ENCODE results near the gene SLC39A10.
"Not testable (repeated sequence)": the region's sequence is repeated elsewhere in the genome, so short reads cannot be mapped to it uniquely, and the experiment has no call there.

Gene SLC39A10

DNA sequence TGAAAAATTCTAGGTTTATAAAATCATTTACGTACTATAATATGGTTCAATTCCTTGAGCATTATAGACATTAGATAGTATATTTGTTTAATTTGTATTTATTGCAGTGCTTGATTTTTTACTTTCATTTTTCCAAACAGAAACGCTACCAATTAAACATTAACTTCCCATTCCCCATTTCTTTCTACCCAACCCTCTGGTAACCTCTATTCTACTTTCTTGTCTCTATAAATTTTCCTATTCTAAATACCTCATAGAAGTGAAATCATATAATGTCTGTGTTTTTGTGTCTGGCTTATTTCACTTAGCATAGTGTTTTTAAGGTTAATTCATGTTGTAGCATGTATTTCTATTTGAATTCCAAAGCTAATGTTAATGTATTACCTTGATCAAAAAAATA lies 11.6 kb upstream of the SLC39A10 start:
- DNase-seq: no peak

DNA sequence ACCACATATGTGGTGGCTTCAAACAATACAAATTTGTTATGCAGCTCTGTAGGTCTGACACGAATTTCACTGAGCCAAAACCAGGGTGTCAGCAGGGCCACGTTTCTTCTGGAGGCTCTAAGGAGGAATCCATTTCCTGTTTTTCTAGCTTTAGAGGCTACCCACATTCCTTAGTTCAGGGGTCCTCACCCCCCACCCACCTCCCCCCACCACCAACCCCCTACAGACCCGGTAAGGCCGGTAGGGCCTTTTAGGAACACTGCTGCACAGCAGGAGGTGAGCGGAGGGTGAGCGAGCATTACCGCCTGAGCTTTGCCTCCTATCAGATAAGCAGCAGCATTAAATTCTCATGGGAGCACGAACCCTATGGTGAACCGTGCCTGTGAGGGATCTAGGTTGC lies 10.6 kb upstream of the SLC39A10 start:
- no peak for DNase-seq

DNA sequence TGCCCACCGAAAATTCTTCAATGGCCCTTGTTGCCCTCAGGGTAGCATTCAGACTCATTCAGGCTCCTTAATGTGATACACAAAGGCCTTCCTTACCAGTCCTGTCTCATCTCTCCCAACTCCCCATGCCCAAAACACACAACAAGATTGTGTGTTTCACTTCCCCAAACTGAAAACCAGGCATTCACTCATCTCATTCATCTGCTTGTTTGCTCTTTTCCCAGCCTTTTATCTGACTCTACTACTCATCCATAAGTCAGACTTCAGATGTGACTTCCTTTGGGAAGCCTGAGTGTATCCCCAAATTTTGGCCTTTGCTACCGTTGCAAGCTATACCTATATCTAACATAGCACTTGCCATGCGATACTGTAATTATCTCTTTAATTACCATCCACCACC lies 9.7 kb upstream of the SLC39A10 start:
- no peak for DNase-seq

DNA sequence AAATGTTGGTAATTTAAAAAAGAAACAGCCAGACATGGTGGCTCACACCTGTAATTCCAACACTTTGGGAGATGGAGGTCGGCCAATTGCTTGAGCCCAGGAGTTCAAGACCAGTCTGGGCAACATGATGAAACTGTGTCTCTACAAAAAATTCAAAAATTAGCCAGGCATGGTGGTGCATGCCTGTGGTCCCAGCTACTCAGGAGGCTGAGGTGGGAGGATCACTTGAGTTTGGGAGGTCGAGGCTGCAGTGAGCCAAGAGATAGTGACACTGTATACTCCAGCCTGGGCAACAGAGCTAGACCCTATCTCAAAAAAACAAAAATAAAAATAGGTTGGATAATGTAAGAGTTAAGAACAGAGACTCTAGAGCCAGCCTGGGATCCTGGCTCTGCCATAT lies 8.7 kb upstream of the SLC39A10 start:
- DNase-seq: not testable (repeated sequence)

DNA sequence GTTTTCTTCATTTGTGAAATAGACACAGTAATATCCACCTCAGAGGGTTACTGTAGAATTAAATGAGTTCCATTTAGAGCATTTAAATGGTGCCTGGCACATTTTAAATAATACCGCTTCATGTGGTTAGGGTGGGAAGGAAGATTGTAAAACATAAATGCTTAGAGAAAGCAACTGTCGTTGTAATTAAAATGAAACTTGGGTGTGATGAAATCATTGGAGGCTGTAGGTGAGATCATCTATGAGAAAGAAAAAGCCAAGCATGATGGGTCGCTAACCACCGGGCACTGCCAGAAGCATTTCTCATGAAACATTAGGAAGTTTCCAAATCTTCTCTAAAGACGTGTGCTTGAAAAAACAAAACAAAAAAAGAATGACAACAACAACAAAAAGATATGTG lies 8.2 kb upstream of the SLC39A10 start:
- DNase-seq: no peak

DNA sequence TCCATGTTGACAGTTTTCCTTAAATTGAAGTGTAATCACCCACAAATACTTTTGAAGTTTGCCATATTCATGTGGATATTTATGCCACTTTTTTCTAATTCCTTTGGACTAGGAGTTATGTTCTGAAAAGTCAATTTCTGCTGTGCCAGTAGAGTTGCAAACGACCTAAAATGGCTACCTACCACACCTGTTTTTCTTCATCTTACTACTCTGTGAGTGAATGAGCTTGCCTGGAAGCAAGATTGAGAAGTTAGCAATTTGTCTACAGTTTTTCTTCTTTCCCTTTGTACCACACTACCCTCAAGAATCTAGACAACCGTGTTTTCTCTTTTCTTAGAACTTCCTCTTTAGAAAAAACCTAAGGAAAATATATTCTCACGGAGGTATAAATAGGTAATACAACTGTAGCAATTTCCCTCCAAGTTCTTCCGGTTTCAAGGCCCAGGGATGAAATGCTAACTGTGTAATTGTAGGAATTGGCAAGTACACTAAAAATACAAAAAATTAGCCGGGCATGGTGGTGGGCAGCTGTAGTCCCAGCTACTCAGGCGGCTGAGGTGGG lies 7.3 kb upstream of the SLC39A10 start:
- no peak for DNase-seq

DNA sequence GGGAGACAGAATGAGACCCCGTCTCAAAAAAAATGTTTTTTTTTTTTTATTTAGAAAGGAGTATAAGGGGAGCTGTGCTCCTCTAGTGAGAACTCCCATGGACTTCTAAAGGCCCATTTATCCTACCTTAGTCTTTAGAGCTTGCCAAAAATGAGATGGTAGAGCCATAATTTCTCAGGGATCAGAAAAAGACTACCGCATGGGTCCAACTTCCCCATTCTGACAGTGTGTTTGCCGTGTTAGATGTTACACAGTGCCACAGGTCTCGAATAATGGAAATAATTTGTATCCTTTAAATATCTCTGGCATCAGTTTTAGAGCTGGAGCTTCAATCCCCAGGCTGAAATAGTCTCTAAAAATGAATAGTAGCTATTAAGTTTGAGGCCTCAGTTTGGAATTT lies 6.0 kb upstream of the SLC39A10 start:
- no peak for DNase-seq

DNA sequence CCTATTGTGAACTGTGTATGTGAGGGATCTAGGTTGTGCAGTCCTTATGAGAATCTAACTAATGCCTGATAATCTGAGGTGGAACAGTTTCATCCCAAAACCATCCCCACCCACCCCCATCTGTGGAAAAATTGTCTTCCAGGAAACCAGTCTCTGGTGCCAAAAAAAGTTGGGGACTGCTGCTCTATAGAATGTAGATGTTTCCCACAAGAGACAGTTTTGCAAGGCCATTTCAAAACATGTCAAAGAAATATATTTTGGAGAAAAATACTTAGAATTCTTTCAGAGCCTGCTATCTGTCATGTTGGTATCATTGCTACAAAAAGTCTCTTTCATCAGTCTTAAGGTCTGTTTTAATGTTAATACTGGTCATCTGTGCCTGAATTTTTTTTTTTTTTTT lies 4.1 kb upstream of the SLC39A10 start:
- no peak for DNase-seq

DNA sequence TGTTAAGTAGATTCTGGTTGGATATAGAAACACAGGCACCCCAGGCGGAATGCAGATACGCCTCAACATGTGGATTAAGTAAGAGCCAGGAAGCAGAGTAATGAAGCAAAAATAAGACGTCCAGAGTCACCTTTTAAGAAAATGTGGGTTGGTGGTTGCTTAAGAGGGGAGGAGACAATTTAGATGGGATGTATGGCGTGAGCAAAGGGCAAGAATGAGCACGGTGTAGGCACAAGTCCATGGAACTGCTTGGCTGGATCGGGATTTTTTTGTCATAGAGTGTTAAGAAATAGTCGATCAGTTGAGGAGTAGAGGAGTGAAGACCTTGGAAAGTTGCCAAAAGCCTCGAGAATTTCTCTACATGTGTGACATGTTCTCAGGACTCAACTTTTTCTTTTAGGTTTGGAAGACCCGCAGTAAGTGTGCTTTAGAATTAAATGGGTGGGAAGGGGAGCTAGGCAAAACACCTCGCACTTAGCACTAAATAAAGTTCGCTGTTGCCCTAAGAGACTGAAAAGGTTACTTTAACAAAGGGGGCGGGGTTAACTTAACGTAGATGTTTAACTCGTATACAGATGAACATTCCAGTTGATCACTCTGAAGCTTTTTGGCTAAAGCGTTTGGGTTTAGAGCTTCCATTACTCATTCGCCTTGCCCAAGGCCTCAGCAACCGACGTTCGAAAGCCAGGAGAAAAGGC lies 716 bp upstream of the SLC39A10 start:
- no peak for DNase-seq

DNA sequence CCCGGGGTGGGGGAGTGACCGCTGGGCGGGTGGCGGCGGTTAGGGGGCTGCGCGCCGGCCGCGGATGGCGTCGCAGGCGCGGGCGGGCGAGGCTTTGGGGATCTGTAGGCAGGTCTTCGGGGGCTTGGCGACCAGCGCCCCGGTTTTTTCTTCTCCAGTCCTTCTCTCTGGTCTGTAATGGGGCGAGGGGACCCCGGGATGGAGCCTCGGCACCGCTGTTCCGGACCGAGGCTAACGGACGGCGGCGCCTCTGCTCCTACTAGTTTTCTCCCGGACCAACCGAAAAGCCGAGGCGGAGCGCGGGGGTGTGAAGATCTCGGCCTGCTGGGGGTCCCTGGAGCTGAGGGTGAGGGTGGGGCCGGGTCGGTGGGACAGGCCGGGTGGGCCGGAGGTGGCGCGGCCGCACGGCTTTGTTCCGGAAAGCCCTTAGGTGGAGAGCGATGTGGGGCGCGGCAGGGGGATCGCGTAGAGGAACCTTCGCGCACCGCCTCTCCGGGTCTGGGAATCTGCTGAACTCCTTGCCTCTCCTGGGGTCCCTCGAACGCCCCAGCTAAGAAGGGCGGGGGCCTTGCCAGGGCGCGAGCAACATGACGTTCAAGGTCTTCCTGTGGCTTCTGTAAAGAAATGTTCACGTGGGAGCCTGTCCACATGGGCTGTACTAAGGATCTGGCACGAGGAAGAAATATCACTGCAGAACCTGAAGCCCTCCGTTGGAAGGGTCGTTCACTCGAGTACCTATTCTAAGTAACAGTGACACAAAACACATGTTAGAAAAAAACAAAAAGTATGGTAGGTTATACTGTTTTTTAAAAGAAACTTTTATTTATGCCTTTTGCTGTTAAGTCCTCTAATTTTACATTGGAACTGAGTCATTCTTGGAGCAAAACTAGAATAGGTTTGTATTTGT lies 861 bp downstream of the SLC39A10 start:
- peak; percentile 86 for DNase-seq

DNA sequence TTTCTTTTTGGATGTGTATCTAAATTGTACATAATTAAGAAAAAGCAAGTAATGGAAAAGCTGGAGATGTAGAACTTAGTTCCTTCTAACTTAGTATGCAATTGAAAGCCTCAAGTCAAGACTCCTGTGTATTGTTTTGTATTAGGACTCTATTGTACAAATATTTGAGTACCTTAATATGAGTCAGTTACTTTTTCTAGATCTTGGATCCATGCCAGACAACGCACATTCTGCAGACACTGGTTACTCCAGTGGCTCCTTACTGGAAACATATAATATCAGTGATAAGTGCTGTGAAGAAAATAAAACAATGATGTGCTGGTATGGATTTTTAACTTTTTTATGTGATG lies 1.5 kb downstream of the SLC39A10 start:
- DNase-seq: no peak

DNA sequence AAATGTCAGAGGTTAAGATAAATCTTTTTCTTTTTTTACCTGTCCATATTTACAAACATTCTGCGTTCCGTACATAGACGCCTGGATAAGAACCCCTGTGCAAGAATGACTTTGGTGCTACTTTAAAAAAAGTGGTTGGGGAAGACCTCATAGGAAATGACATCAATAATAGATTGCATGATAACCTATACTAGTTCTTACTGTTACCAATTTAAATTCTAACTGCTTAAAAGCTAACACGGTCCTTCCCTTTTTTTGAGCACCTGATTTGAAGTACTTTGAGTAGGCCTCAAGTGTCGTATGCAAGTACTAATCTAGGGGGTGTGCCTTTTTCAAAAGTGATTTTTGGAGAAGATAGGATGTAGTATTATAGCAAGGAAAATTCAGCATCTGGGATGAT lies 2.1 kb downstream of the SLC39A10 start:
- no peak for DNase-seq

DNA sequence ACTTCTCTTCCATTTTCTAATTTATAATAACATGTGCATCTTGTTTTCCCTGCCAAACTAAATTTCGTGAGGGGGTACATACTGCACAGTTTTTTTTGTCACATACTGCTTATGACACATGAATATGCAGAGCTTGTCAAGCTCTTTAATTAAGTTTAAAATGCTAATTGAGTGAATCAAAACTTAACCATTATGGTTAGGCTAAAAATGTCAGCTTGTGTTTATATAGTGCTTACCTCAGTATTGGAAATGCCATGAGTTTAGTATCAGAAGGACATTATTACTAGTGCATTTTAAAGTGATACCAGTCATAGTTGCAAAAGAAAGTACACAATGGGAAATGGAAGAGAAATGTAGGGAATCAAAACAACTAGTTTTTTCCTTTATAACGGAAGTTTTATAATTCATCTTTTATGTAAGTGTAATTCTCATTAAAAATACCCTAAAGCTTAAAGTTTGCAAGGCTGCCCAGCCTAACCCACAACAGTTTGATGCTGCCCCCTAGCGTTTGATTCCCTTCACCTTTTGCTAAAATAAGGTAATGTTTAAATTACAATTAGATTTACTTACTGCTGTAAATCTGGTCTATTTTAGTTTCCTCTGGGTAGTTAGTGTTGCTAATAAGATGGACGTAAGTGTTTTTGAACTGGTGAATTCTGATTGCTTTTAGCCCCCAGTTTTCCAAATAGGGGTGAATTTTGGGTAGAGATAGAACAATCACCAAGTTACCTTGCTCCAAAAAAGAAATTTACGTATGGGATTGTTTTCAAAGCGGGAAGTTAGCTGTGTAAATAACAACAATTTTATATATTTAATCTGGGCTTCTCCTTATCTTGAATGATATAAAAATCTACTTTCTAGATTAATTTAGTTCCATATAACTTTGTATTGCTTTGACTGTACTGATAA lies 3.2 kb downstream of the SLC39A10 start:
- DNase-seq: peak; percentile 89

DNA sequence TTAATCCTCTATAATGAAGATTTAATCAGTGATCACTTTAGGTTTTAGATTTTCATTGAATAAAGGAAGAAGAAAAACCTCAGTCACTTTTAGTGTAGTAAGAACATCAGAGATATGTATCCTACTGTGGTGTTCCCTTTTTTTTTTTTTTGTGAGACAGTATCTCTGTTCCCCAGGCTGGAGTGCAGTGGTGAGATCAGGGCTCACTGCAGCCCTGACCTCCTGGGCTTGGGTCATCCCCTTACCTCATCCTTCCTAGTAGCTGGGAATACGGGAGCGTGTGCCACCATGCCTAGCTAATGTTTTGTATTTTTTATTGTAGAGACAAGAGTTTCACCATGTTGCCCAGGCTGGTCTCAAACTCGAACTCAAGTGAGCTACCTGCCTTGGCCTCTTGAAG lies 5.1 kb downstream of the SLC39A10 start:
- no peak for DNase-seq

DNA sequence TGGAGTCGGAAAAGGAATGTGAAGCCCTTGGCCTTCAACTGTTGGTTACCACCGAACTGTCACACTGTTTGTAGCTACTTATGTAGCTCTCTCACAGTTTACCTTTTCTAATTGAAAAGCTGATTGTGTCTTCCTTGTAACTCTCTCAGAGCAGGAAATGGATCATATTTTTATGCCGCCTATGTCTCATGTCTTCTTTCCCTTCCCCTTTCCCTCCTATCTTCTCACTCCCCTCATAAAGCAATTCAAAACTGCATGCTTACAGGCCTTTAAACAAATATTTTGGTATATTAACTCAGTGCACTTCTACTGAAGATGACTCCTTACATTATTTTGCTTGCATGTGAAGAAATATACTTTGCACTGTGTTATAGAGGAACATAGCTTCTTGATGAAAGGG lies 6.0 kb downstream of the SLC39A10 start:
- DNase-seq: no peak

DNA sequence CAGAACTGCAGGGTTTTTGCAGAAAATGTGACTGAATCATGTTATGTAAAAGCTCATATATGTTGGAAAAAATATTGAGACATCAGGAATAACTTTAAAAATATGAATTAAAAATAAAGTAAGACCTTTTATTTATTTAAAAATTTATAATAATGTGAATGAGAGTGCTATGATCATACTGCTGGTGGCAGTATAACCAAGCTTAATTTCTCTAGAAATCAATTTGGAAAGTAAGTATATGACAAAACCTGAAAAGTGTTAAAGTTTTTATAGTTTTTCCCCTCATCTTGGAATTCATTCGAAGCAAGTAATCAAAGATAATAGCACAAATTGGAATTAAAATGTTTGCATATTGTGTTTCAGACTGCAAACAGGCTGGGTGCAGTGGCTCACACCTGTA lies 7.5 kb downstream of the SLC39A10 start:
- no peak for DNase-seq

DNA sequence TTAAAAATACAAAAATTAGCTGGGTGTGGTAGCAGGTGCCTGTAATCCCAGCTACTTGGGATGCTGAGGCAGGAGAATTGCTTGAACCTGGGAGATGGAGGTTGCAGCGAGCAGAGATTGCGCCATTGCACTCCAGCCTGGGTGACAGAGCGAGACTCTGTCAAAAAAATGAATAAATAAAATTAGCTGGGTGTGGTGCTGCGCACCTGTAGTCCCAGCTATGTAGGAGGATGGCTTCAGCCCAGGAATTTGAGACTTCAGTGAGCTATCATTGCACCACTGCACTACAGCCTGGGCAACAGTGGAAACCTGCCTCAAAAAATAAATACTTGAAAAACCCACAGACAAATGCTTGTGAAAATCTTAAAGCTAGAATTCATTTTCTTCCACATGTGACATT lies 8.1 kb downstream of the SLC39A10 start:
- DNase-seq: not testable (repeated sequence)

DNA sequence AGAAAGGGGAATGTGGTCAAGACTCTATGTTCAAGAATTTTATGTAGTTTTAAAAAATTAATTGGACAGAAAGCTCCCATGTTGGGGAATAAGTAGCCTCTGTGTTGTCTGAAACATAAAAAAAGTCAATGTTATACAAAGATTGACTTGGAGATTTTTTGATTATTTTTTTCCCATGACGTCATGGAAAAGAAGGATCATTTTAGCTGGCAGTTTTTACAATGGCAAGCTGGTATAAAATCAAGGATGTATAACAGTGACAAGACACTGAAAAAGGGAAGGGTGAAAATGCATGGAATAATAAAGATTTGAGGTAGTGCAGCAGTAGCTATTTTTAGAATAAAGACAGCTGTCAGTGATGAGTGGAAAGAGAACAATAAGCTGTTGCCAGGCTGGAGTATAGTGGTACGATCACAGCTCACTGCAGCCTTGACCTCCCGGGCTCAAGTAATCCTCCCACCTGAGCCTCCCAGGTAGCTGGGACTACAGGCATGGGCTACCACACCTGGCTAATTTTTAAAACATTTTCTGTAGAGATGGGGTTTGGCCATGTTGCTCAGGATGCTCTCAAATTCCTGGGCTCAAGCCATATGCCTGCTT lies 9.2 kb downstream of the SLC39A10 start:
- no peak for DNase-seq

DNA sequence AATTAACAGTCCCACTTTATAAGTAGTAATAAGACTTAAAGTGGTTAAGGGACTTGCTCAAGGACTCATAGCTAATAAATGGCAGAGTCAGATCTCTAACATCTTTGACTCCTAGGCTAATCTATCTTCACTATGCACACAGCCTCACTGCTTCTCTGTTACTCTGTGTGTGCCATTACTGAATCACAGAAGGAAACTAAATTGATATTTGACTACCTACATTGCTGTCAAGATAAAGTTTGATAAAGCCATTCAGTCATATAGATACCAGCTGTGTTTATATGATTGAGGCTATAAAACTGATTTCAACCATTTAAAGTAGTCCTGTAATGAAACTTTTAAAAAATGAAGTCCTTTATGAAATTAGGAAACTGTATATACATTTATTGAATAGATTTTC lies 10.9 kb downstream of the SLC39A10 start:
- DNase-seq: no peak

DNA sequence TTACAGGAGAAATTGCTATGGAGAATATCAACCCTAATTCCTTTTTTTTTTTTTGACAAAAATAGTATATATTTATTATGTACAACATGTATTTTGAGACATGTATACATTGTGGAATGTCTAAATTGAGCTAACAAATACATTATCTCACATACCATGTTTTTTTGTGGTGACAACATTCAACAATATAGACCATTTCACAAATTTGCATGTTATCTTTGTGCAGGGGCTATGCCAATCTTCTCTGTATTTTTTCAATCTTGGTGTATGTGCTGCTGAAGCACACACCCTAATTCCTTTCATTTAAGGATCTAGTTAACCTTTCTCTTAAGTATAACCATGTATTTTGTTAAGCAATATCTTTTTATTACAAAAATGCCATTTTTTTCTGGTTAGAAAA lies 13.2 kb downstream of the SLC39A10 start:
- DNase-seq: no peak

DNA sequence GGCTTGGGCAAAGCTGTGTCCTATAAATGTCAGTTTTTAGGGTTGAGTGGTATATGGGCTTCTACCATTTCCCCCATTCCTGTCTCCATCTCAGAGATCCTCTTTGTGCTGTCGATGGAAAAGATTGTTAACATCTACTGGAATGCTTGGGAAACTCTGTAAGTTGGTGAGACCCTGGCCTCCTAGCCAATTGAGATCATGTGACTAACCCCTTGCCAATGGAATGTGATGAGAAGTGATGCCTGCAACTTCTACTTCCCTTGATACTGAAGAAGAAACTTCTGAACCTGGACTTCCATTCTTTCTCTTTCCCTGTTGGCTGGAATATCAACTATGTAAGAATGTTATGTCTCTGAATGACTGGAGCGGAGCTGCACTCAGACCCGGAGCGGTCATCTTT lies 14.5 kb downstream of the SLC39A10 start:
- DNase-seq: no peak

DNA sequence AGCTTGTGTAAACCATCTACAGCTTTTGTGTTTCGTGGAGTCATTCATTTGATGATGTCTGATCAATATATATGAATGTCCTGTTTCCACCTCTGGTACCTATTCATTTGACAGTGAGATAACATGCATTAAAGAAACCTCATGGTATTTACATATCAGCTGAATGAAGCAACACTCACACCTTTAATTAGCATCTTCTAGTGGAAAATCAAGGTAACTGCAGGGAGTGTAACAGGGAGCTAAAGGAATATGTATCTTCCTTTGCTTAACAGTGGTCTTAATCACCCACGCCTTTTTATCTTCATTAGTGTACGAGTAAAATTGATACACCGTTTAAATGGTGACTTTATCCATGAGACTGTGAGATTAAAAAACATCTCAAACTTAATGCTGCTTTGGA lies 15.6 kb downstream of the SLC39A10 start:
- no peak for DNase-seq
